DOHH2 (cell line): ENCODE measurements around the gene FRS3.

Source experiments
- CTCF ChIP-seq: fragments of 200-600 bp; sonication (generic); IDR thresholded peaks from one replicate; pipeline ENCODE4 v1.5.1; 2014; ENCODE audit warnings: antibody characterized with exemption, mild to moderate bottlenecking, low read depth, low read length; ENCODE audit not compliant: poor library complexity, severe bottlenecking
- EZH2phosphoT487 ChIP-seq: fragments of 200-600 bp; sonication (generic); IDR thresholded peaks from 2 replicates; pipeline ENCODE4 v1.6.1; 2017; ENCODE audit warnings: borderline replicate concordance, mild to moderate bottlenecking, antibody characterized with exemption, low read length, moderate library complexity, mixed read lengths

DNA sequence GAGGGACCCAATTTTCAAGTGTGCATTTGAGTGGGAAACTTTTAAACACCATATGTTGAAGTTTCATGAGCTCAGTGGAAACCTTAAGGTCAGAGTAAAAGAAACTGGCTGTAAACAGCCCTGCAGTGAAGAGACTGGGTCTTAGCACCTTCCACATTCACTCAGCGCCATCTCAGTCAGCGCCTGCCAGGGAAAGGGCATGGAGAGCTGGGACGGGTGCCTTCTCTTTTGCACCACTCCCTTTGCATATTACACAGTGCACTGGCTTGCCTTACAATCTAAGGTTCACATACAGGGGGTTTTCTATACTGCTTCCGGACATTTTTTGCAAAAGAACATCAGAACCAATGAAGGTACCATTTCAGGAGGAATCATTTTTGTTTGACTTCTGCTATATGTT, 12.3 kb upstream of the FRS3 start:
- TF ChIP-seq CTCF (no peak), EZH2phosphoT487 (no peak)
